IMR-90 (cell line): ENCODE results near the gene PFKL. TPM values are rescaled to one million over a fixed set of nuclear protein-coding genes. Genes with fewer than 3 reads are reported as not detected.

Experiments used
- ATAC-seq: fragments of 200-7000 bp; cut with Tn5 transposase; 2 replicates; pipeline ENCODE4 v1.9.1; 2020; ENCODE audit warnings: low read depth, mild to moderate bottlenecking, moderate library complexity
- BruUV-seq: library from RNA; stranded (reverse); fragments of 400-500 nt; replicated peaks from 2 replicates; lab custom pipeline; 2021; lab: Mats Ljungman, UMichigan
- CTCF ChIA-PET: fragments of 300-600 bp; formaldehyde crosslinking; extraction: SDS; loops from one replicate; lab custom pipeline; 2021; ENCODE audit warnings: antibody characterized with exemption; lab: Yijun Ruan, JAX
- POLR2A ChIA-PET: fragments of 300-600 bp; sonication (Branson Sonifier 250); formaldehyde crosslinking; loops from one replicate; lab custom pipeline; 2022; ENCODE audit warnings: antibody characterized with exemption; ENCODE audit not compliant: unreplicated experiment; lab: Charles Lee
- DNase-seq: peaks from one replicate; pipeline ENCODE4 v3.0.0; 2013
- H2AFZ ChIP-seq: replicated peaks from 2 replicates; pipeline ENCODE3; 2013; ENCODE audit warnings: low read length, mild to moderate bottlenecking; ENCODE audit not compliant: poor library complexity
- H2AK5ac ChIP-seq: 2 replicates; pipeline ENCODE4 v1.6.1; 2013; ENCODE audit warnings: low read depth, low read length, inconsistent platforms
- H2AK9ac ChIP-seq: replicated peaks from 2 replicates; pipeline ENCODE3; 2013; ENCODE audit warnings: mild to moderate bottlenecking, low read depth, low read length, moderate library complexity; ENCODE audit not compliant: poor library complexity
- H2BK120ac ChIP-seq: 2 replicates; pipeline ENCODE4 v1.6.1; 2013; ENCODE audit warnings: low read depth, low read length, inconsistent platforms
- H2BK15ac ChIP-seq: 3 replicates; pipeline ENCODE4 v1.6.1; 2013; ENCODE audit warnings: low read depth, low read length, inconsistent platforms
- H2BK20ac ChIP-seq: 2 replicates; pipeline ENCODE4 v1.6.1; 2013; ENCODE audit warnings: low read depth, mild to moderate bottlenecking, inconsistent platforms, low read length, moderate library complexity
- H2BK5ac ChIP-seq: 2 replicates; pipeline ENCODE4 v1.6.1; 2013; ENCODE audit warnings: mild to moderate bottlenecking, low read depth, low read length, inconsistent platforms; ENCODE audit not compliant: poor library complexity, severe bottlenecking
- H3K14ac ChIP-seq: replicated peaks from 2 replicates; pipeline ENCODE4 v1.6.1; 2013; ENCODE audit warnings: low read depth, low read length, inconsistent platforms
- H3K18ac ChIP-seq: 2 replicates; pipeline ENCODE4 v1.6.1; 2013; ENCODE audit warnings: low read depth, low read length, control low read depth
- H3K23ac ChIP-seq: 2 replicates; pipeline ENCODE4 v1.6.1; 2013; ENCODE audit warnings: low read depth, low read length, inconsistent platforms
- H3K27ac ChIP-seq: 2 replicates; pipeline ENCODE4 v1.5.1; 2013; ENCODE audit warnings: mild to moderate bottlenecking, control low read depth, low read length; ENCODE audit not compliant: insufficient read depth
- H3K27me3 ChIP-seq: 2 replicates; pipeline ENCODE4 v1.6.1; 2013; ENCODE audit warnings: low read length; ENCODE audit not compliant: control insufficient read depth, insufficient read depth
- H3K36me3 ChIP-seq: 2 replicates; pipeline ENCODE4 v1.6.1; 2013; ENCODE audit warnings: low read length, mixed read lengths; ENCODE audit not compliant: control insufficient read depth, insufficient read depth
- H3K4ac ChIP-seq: 2 replicates; pipeline ENCODE4 v1.6.1; 2013; ENCODE audit warnings: low read depth, low read length, inconsistent platforms
- H3K4me1 ChIP-seq: 2 replicates; pipeline ENCODE4 v1.6.1; 2013; ENCODE audit warnings: low read length, mixed read lengths; ENCODE audit not compliant: control insufficient read depth, insufficient read depth
- H3K4me2 ChIP-seq: 2 replicates; pipeline ENCODE4 v1.6.1; 2013; ENCODE audit warnings: low read depth, mild to moderate bottlenecking, control low read depth, low read length, moderate library complexity
- H3K4me3 ChIP-seq: 2 replicates; pipeline ENCODE4 v1.5.1; 2013; ENCODE audit warnings: low read depth, mild to moderate bottlenecking, control low read depth, low read length, moderate library complexity; ENCODE audit not compliant: insufficient read depth
- H3K56ac ChIP-seq: 2 replicates; pipeline ENCODE4 v1.6.1; 2013; ENCODE audit warnings: low read length, inconsistent platforms; ENCODE audit not compliant: insufficient read depth; ENCODE audit errors: extremely low read depth
- H3K79me1 ChIP-seq, 2 experiments: 2 replicates each; pipeline ENCODE4 v1.6.1; 2013; ENCODE audit warnings: low read length in 2 of 2, inconsistent platforms in 1 of 2, low read depth in 1 of 2
- H3K9ac ChIP-seq: 2 replicates; pipeline ENCODE4 v1.6.1; 2013; ENCODE audit warnings: low read depth, low read length, control low read depth
- H3K9me1 ChIP-seq: 2 replicates; pipeline ENCODE4 v1.6.1; 2013; ENCODE audit warnings: low read length, inconsistent platforms; ENCODE audit not compliant: insufficient read depth
- H3K9me3 ChIP-seq: 2 replicates; pipeline ENCODE4 v1.6.1; 2013; ENCODE audit warnings: low read length; ENCODE audit not compliant: control insufficient read depth, insufficient read depth
- H4K20me1 ChIP-seq: 2 replicates; pipeline ENCODE4 v1.6.1; 2013; ENCODE audit warnings: low read length, inconsistent platforms; ENCODE audit not compliant: insufficient read depth
- H4K5ac ChIP-seq: 2 replicates; pipeline ENCODE4 v1.6.1; 2013; ENCODE audit warnings: mild to moderate bottlenecking, low read depth, low read length, control low read depth
- H4K8ac ChIP-seq, 2 experiments: 2 replicates each; pipeline ENCODE4 v1.6.1; 2013; ENCODE audit warnings: low read depth in 2 of 2, low read length in 2 of 2, control low read depth in 1 of 2, inconsistent platforms in 1 of 2
- H4K91ac ChIP-seq: 2 replicates; pipeline ENCODE4 v1.6.1; 2013; ENCODE audit warnings: low read depth, low read length, inconsistent platforms; ENCODE audit not compliant: insufficient read depth
- CHD1 ChIP-seq: IDR thresholded peaks from 2 replicates; pipeline ENCODE4 v1.6.1; 2012; ENCODE audit warnings: low read depth, low read length, improper control_type of control experiment
- ELK1 ChIP-seq: fragments of 150-350 bp; IDR thresholded peaks from 2 replicates; pipeline ENCODE4 v1.6.1; 2016; ENCODE audit warnings: low read depth, mild to moderate bottlenecking, low read length, moderate library complexity, borderline replicate concordance
- FOS ChIP-seq: fragments of 150-350 bp; IDR thresholded peaks from 2 replicates; pipeline ENCODE4 v1.6.1; 2016; ENCODE audit warnings: low read depth, low read length
- NFE2L2 ChIP-seq: fragments of 150-350 bp; IDR thresholded peaks from 2 replicates; pipeline ENCODE4 v1.6.1; 2016; ENCODE audit warnings: low read depth, mild to moderate bottlenecking, low read length
- POLR2A ChIP-seq: IDR thresholded peaks from 2 replicates; pipeline ENCODE4 v1.6.1; 2012; ENCODE audit warnings: mild to moderate bottlenecking, low read depth, low read length
- WGBS, 2 experiments: methylation state at CpG; one replicate each; pipeline versions ENCODE4 v1.1.5 to v1.1.7; 2013; ENCODE audit warnings: missing lambda C conversion rate in 2 of 2; ENCODE audit not compliant: insufficient read length in 1 of 2; ENCODE audit errors: extremely low coverage in 2 of 2; 5-methylcytosine and 5-hydroxymethylcytosine counted together
- dilution Hi-C: fragments of 300-500 bp; cut with HindIII; formaldehyde crosslinking; loops from one replicate; pipeline ENCODE4 v1.14.3; 2018; ENCODE audit warnings: low sequenced_read_pairs; ENCODE audit not compliant: unreplicated experiment
- in situ Hi-C: fragments of 300-500 bp; cut with MboI; formaldehyde crosslinking; loops from 3 replicates; pipeline ENCODE4 v1.14.3; 2019; ENCODE audit warnings: low sequenced_read_pairs, inconsistent platforms, mixed read lengths
- intact Hi-C: fragments of 100-400 bp; cut with micrococcal nuclease; formaldehyde crosslinking; loops from 2 replicates; pipeline ENCODE4 v1.10.0; 2022
- polyA plus RNA-seq, 3 experiments: library from polyadenylated mRNA; depleted of rRNA; stranded (reverse); fragments of >200 nt; gene quantifications; 2 replicates each; pipeline ENCODE4 v1.2.3, GENCODE V29; 2012; ENCODE audit warnings: low replicate concordance in 1 of 3
- total RNA-seq: library from RNA; depleted of rRNA; stranded (reverse); fragments of >200 nt; gene quantifications from 2 replicates; pipeline ENCODE4 v1.2.3, GENCODE V29; 2012

Gene PFKL
- total and polyA plus RNA-seq, 2 of the 4 experiments (the other 2 are of a cell fraction) = 103 to 126 TPM

GRCh38 chr21:44317871-44318270 lies 18.0 kb downstream of the PFKL start:
- no peak overlapping the region for H3K4me2 ChIP-seq
- H3K27ac ChIP-seq = no peak overlapping the region
- H3K56ac ChIP-seq = no peak overlapping the region
- H2BK15ac ChIP-seq = no peak overlapping the region
- peaks cover 6% of the 10 kb centered on the region for H4K20me1 ChIP-seq
- dilution Hi-C loops = no loop called here
- H3K18ac ChIP-seq = no peak overlapping the region
- H3K9me3 ChIP-seq = no peaks in the 10 kb centered on the region
- TF ChIP-seq ELK1 (no peak), FOS (no peak), POLR2A (no peak), NFE2L2 (no peak), CHD1 (no peak)
- H3K4me1 ChIP-seq = no peaks in the 10 kb centered on the region
- H4K91ac ChIP-seq = no peak overlapping the region
- H2AFZ ChIP-seq = no peak overlapping the region
- H2BK120ac ChIP-seq = no peak overlapping the region
- DNase-seq (no peak), ATAC-seq (no peak)
- no peak overlapping the region for H2AK9ac ChIP-seq
- peaks cover 5% of the 10 kb centered on the region; the same call in 1 of the 2 replicates for H3K9me1 ChIP-seq
- intact Hi-C loops = no loop called here
- no peak overlapping the region for H4K8ac ChIP-seq
- H2AK5ac ChIP-seq = no peak overlapping the region
- no peaks in the 10 kb centered on the region for H3K27me3 ChIP-seq
- no peak overlapping the region for H4K5ac ChIP-seq
- POLR2A ChIA-PET = no interaction called here
- no peak overlapping the region for H2BK20ac ChIP-seq
- H3K9ac ChIP-seq = no peak overlapping the region
- peaks cover 72% of the 10 kb centered on the region for H3K36me3 ChIP-seq
- no peak overlapping the region for H3K23ac ChIP-seq
- no peak overlapping the region for H3K4ac ChIP-seq
- WGBS, 2 experiments = 99% methylated on average over 14 of the region's 22 CpGs; no CpG with 5 or more reads in 1 of the 2 experiments
- H3K14ac ChIP-seq = no peak overlapping the region
- in situ Hi-C loops = no loop called here
- H3K79me1 ChIP-seq = no peaks in the 10 kb centered on the region
- CTCF ChIA-PET = no interaction called here
- no TSS peak for BruUV-seq
- H3K4me3 ChIP-seq = no peak overlapping the region
- no peak overlapping the region for H2BK5ac ChIP-seq
